Kidney epithelial cell (primary cell): ENCODE results near the gene DGCR2. TPM values are rescaled to one million over a fixed set of nuclear protein-coding genes. Genes with fewer than 3 reads are reported as not detected.
A peak's percentile ranks its signal among the peaks of the same experiment; 100 is the strongest.
"Not testable (repeated sequence)": the region's sequence is repeated elsewhere in the genome, so short reads cannot be mapped to it uniquely, and the experiment has no call there.

ENCODE experiments used
- DNase-seq: peaks from one replicate; pipeline ENCODE4 v3.0.0-alpha.2; 2010; ENCODE audit warnings: low read depth
- H3K27me3 ChIP-seq: 2 replicates; pipeline ENCODE4 v1.6.0; 2011; ENCODE audit warnings: low read length; ENCODE audit not compliant: control insufficient read depth, insufficient read depth
- H3K36me3 ChIP-seq: 2 replicates; pipeline ENCODE4 v1.5.1; 2011; ENCODE audit warnings: low read length; ENCODE audit not compliant: control insufficient read depth, insufficient read depth
- H3K4me3 ChIP-seq: 2 replicates; pipeline ENCODE4 v1.5.1; 2011; ENCODE audit warnings: low read depth, mild to moderate bottlenecking, control low read depth, low read length
- CTCF ChIP-seq: IDR thresholded peaks from 2 replicates; pipeline ENCODE4 v1.5.1; 2011; ENCODE audit warnings: mild to moderate bottlenecking, moderate library complexity, low read length, control low read depth, inconsistent platforms; ENCODE audit not compliant: insufficient read depth, poor library complexity, severe bottlenecking
- total RNA-seq: library from RNA; depleted of rRNA; stranded (reverse); fragments of >200 nt; gene quantifications from 2 replicates; pipeline ENCODE4 v1.2.3, GENCODE V29; 2015

The DGCR2 gene
- total RNA-seq, 1 donor from 2014 or later: 71.2 TPM

- no peak for DNase-seq
- Histone ChIP-seq H3K36me3 (peaks cover 4% of the 10 kb centered on the region), H3K27me3 (no peaks in the 10 kb centered on the region), H3K4me3 (no peak overlapping the region)
- no peak for TF ChIP-seq CTCF
Observed at GRCh38 chr22:19088866-19089595, 33.2 kb downstream of the DGCR2 start.

GRCh38 chr22:19086896-19087295, 35.3 kb downstream of the DGCR2 start:
- Histone ChIP-seq H3K36me3 (peaks cover 4% of the 10 kb centered on the region), H3K27me3 (no peaks in the 10 kb centered on the region), H3K4me3 (no peak overlapping the region)
- TF ChIP-seq CTCF: no peak
- DNase-seq: no peak

DNA sequence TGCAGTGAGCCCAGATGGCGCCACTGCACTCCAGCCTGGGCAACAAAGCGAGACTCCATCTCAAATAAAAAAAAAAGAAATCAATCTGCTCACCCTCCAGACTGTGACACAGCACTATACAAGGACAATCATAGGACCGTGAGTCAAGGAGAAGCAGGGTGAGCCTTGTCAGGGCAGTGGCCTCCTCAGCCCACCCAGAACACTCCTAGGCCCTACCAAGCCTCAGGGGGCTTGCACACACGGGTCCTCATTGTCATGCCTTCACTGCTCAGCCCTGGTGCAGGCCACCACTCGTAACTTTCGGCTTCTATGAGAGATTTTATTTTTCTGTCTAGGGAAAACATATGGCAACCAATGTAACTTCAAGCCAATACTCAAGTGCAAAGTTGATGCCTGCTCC, 35.8 kb downstream of the DGCR2 start:
- DNase-seq: no peak
- peaks cover 4% of the 10 kb centered on the region for H3K36me3 ChIP-seq
- no peak for TF ChIP-seq CTCF
- H3K27me3 ChIP-seq: no peaks in the 10 kb centered on the region
- H3K4me3 ChIP-seq: no peak overlapping the region

DNA sequence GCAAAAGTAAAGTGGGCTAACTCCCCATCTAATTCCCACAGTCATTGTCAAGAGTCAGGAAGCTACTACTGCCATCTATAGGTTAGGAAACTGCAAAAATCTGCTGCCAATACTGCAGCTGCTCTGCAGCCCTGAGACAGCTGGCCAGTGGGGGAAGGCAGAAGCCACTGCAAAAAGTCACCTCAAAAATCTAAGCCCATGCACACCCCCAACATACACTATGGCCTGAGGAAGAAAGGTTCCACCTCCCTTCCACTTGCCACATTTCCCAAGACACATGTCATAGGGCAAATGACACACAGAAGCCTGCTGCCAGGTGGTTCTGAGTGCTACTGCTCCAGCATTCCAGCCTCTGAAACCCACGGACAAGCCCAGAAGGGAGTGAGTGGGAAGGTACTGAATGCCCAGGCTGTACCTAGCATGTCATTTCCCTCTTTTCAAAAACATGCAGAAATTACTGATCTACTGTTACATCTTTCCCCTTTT, 36.9 kb downstream of the DGCR2 start:
- DNase-seq: no peak
- no peaks in the 10 kb centered on the region for H3K27me3 ChIP-seq
- TF ChIP-seq CTCF: peak; percentile 56
- H3K4me3 ChIP-seq: no peak overlapping the region
- H3K36me3 ChIP-seq: peaks cover 4% of the 10 kb centered on the region

DNA sequence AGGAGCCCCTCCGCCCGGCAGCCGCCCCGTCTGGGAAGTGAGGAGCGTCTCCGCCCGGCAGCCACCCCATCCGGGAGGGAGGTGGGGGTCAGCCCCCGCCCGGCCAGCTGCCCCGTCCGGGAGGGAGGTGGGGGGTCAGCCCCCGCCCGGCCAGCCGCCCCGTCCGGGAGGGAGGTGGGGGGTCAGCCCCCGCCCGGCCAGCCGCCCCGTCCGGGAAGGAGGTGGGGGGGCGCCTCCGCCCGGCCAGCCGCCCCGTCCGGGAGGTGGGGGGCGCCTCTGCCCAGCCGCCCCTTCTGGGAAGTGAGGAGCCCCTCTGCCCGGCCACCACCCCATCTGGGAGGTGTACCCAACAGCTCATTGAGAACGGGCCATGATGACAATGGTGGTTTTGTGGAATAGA, 37.6 kb downstream of the DGCR2 start:
- not testable (repeated sequence) for H3K36me3 ChIP-seq, DNase-seq, H3K4me3 ChIP-seq, H3K27me3 ChIP-seq

DNA sequence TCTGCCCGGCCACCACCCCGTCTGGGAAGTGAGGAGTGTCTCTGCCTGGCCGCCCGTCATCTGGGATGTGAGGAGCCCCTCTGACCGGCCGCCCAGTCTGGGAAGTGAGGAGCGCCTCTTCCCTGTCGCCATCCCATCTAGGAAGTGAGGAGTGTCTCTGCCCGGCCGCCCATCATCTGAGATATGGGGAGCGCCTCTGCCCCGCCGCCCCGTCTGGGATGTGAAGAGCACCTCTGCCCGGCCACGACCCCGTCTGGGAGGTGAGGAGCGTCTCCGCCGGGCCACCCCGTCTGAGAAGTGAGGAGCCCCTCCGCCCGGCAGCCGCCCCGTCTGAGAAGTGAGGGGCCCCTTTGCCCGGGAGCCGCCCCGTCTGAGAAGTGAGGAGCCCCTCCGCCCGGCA, 38.1 kb downstream of the DGCR2 start:
- DNase-seq, H3K4me3 ChIP-seq, H3K36me3 ChIP-seq, H3K27me3 ChIP-seq: not testable (repeated sequence)

DNA sequence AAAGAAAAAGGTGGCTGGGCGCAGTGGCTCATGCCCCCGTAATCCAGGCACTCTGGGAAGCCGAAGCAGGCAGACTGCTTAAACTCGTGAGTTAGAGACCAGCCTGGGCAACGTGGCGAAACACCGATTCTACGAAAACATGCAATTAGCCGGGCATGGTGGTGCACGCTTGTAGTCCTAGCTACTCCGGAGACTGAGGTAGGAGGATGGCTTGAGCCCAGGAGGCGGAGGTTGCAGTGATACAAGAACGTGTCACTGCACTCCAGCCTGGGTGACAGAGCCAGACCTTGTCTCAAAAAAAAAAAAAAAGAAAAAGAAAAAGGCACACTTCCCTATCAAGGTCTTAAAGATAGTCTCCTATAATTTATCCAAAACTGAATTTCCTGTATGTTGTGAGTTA, 39.4 kb downstream of the DGCR2 start:
- Histone ChIP-seq H3K4me3 (no peak overlapping the region), H3K36me3 (no peaks in the 10 kb centered on the region), H3K27me3 (no peaks in the 10 kb centered on the region)
- no peak for DNase-seq
- no peak for TF ChIP-seq CTCF
